OCI-LY7 (cell line): ENCODE data around the gene SRSF12. TPM values are rescaled to one million over a fixed set of nuclear protein-coding genes. Genes with fewer than 3 reads are reported as not detected.
A peak's percentile ranks its signal among the peaks of the same experiment; 100 is the strongest.

Experiments
- Bru-seq: library from RNA; stranded (reverse); fragments of 400-500 nt; gene quantifications from one replicate; lab custom pipeline; 2021; lab: Mats Ljungman, UMichigan
- BruChase-seq, 2 experiments: library from RNA; stranded (reverse); fragments of 400-500 nt; gene quantifications; one replicate each; lab custom pipeline; 2021; lab: Mats Ljungman, UMichigan
- BruUV-seq: library from RNA; stranded (reverse); fragments of 400-500 nt; replicated peaks from 2 replicates; lab custom pipeline; 2021; lab: Mats Ljungman, UMichigan
- CTCF ChIA-PET: fragments of 300-600 bp; sonication (Branson Sonifier 250); formaldehyde crosslinking; loops from one replicate; lab custom pipeline; 2022; ENCODE audit warnings: antibody characterized with exemption; ENCODE audit not compliant: unreplicated experiment; lab: Charles Lee
- POLR2A ChIA-PET: fragments of 300-600 bp; sonication (Branson Sonifier 250); formaldehyde crosslinking; loops from one replicate; lab custom pipeline; 2022; ENCODE audit warnings: antibody characterized with exemption; lab: Charles Lee
- DNase-seq: peaks from one replicate; pipeline ENCODE4 v3.0.0-alpha.2; 2015; ENCODE audit warnings: low spot score
- H2AFZ ChIP-seq: fragments of 200-600 bp; sonication (generic), shearing (Covaris generic); 2 replicates; pipeline ENCODE4 v1.6.1; 2014; ENCODE audit warnings: mild to moderate bottlenecking, antibody characterized with exemption, low read length, moderate library complexity
- H3K27ac ChIP-seq: fragments of 200-600 bp; sonication (generic); 2 replicates; pipeline ENCODE4 v1.5.1; 2014; ENCODE audit warnings: mixed run types, low read depth, mild to moderate bottlenecking, moderate library complexity, low read length, inconsistent platforms; ENCODE audit not compliant: poor library complexity, severe bottlenecking
- H3K36me3 ChIP-seq: fragments of 200-600 bp; sonication (generic); 2 replicates; pipeline ENCODE4 v1.6.1; 2014; ENCODE audit warnings: mild to moderate bottlenecking, antibody characterized with exemption, low read length, moderate library complexity, mixed read lengths; ENCODE audit not compliant: insufficient read depth
- H3K4me1 ChIP-seq: fragments of 200-600 bp; sonication (generic); 2 replicates; pipeline ENCODE4 v1.5.1; 2014; ENCODE audit warnings: mild to moderate bottlenecking, low read length; ENCODE audit not compliant: insufficient read depth, poor library complexity, severe bottlenecking
- H3K4me2 ChIP-seq: fragments of 200-600 bp; sonication (generic); 2 replicates; pipeline ENCODE4 v1.6.1; 2014; ENCODE audit warnings: mild to moderate bottlenecking, low read length
- H3K4me3 ChIP-seq: fragments of 200-600 bp; sonication (generic); 2 replicates; pipeline ENCODE4 v1.5.1; 2014; ENCODE audit warnings: mild to moderate bottlenecking, low read depth, low read length; ENCODE audit not compliant: poor library complexity, severe bottlenecking
- H3K79me2 ChIP-seq: fragments of 200-600 bp; sonication (generic); 2 replicates; pipeline ENCODE4 v1.6.1; 2016; ENCODE audit warnings: low read depth, mild to moderate bottlenecking, low read length, moderate library complexity, mixed read lengths; ENCODE audit not compliant: insufficient read depth
- H3K9me2 ChIP-seq: fragments of 200-600 bp; sonication (generic); 2 replicates; pipeline ENCODE4 v1.6.1; 2016; ENCODE audit warnings: mild to moderate bottlenecking, low read length, mixed read lengths; ENCODE audit not compliant: insufficient read depth
- H3K9me3 ChIP-seq: fragments of 200-600 bp; sonication (generic); 2 replicates; pipeline ENCODE4 v1.6.1; 2014; ENCODE audit warnings: mild to moderate bottlenecking, mixed run types, low read length, mixed read lengths
- H4K20me1 ChIP-seq: fragments of 200-600 bp; sonication (generic); 2 replicates; pipeline ENCODE4 v1.6.1; 2014; ENCODE audit warnings: mild to moderate bottlenecking, antibody characterized with exemption, low read length, moderate library complexity, mixed read lengths; ENCODE audit not compliant: insufficient read depth
- CTCF ChIP-seq: fragments of 200-600 bp; sonication (generic); conservative IDR thresholded peaks from 2 replicates; pipeline ENCODE4 v1.5.1; 2014; ENCODE audit warnings: mild to moderate bottlenecking, antibody characterized with exemption, low read length, moderate library complexity, mixed read lengths
- EZH2phosphoT487 ChIP-seq: fragments of 200-600 bp; sonication (generic); IDR thresholded peaks from 2 replicates; pipeline ENCODE4 v1.6.1; 2018; ENCODE audit warnings: low read depth, borderline replicate concordance, mild to moderate bottlenecking, mixed run types, antibody characterized with exemption, low read length, moderate library complexity, mixed read lengths
- intact Hi-C: fragments of 100-400 bp; cut with micrococcal nuclease; formaldehyde crosslinking; loops from one replicate; pipeline ENCODE4 v1.10.0; 2022; ENCODE audit not compliant: unreplicated experiment
- long read RNA-seq: library from polyadenylated mRNA; stranded (forward); transcript quantifications from one replicate; pipeline ENCODE4 v2.0.0, GENCODE V29; 2022
- total RNA-seq, 2 experiments: library from RNA; depleted of rRNA in 1 of 2; stranded (reverse); fragments of >200 nt in 1 of 2; shearing (Covaris generic) in 1 of 2; gene quantifications; 2 replicates each; pipeline ENCODE4 v1.2.3, GENCODE V29; 2014 to 2022

SRSF12 gene
- not detected in 2 replicates for total RNA-seq (2014; rRNA removed; shearing (Covaris generic))
- total RNA-seq (2022), result not detected in 2 replicates
- not detected for Bru-seq, nascent RNA
- not detected for BruChase-seq, experiment 1, labeled RNA remaining after a 6-hour chase
- BruChase-seq, experiment 2, labeled RNA remaining after a 2-hour chase, result not detected
- long read RNA-seq, result 0 reads

GRCh38 chr6:89117211-89118108, at the start of gene SRSF12:
Gene SRSF12 (minus strand): TSS chr6:89118071. CDS start chr6:89117887, 184 bp downstream.
- CTCF ChIA-PET, result interaction anchor here (0.6 kb wide), 1 partner anchor 69 kb away, joined by 3 read pairs; no protein-coding TSS in a partner anchor
- Histone ChIP-seq H3K4me1 (no peaks in the 10 kb centered on the region), H3K9me2 (no peaks in the 10 kb centered on the region)

GRCh38 chr6:89162047-89162371, 44.1 kb upstream of the SRSF12 start:
- TF ChIP-seq CTCF, result no peak
- no peak for TF ChIP-seq EZH2phosphoT487
- DNase-seq, result no peak
- H3K9me2 ChIP-seq, result no peaks in the 10 kb centered on the region
- H4K20me1 ChIP-seq, result 0 out of 2 replicates have a peak, but pooled peaks cover 3% of the 10 kb centered on the region
- H3K4me3 ChIP-seq, result no peak overlapping the region
- peaks cover 75% of the 10 kb centered on the region for H3K36me3 ChIP-seq
- intact Hi-C loops, result no loop called here
- no peak overlapping the region for H3K27ac ChIP-seq
- H2AFZ ChIP-seq, result no peak overlapping the region
- CTCF ChIA-PET, result interaction anchor here (0.6 to 1.2 kb wide), 3 partner anchors 17 to 558 kb away, joined by 3 read pairs; no protein-coding TSS in a partner anchor
- H3K4me2 ChIP-seq, result no peak overlapping the region
- no peaks in the 10 kb centered on the region for H3K9me3 ChIP-seq
- no peaks in the 10 kb centered on the region for H3K79me2 ChIP-seq
- BruUV-seq, result no TSS peak
- no peaks in the 10 kb centered on the region for H3K4me1 ChIP-seq
- POLR2A ChIA-PET, result interaction anchor here (0.5 to 1.2 kb wide), 3 partner anchors 9 to 72 kb away, joined by 3 to 5 read pairs (median 5); partner anchors contain the start of gene PM20D2

More at GRCh38 chr6:89117211-89118108, at the start of gene SRSF12:
- intact Hi-C loops, result no loop called here
- no peak for TF ChIP-seq CTCF
- no peak for TF ChIP-seq EZH2phosphoT487
- DNase-seq, result no peak
- Histone ChIP-seq H3K79me2 (no peaks in the 10 kb centered on the region), H3K36me3 (no peaks in the 10 kb centered on the region), H2AFZ (no peak within 1 kb of the TSS), H3K4me2 (peak within 1 kb of the TSS; percentile 39; the same call in 1 of the 2 replicates), H3K9me3 (no peaks in the 10 kb centered on the region), H3K27ac (no peak within 1 kb of the TSS), H3K4me3 (no peak within 1 kb of the TSS), H4K20me1 (no peaks in the 10 kb centered on the region)
- POLR2A ChIA-PET, result interaction anchor here (0.6 kb wide), 1 partner anchor 79 kb away, joined by 3 read pairs; no protein-coding TSS in a partner anchor
- no TSS peak for BruUV-seq
